ENCODE data around the gene ENO3.
A peak's percentile ranks its signal among the peaks of the same experiment; 100 is the strongest.

ENO3 gene

DNA sequence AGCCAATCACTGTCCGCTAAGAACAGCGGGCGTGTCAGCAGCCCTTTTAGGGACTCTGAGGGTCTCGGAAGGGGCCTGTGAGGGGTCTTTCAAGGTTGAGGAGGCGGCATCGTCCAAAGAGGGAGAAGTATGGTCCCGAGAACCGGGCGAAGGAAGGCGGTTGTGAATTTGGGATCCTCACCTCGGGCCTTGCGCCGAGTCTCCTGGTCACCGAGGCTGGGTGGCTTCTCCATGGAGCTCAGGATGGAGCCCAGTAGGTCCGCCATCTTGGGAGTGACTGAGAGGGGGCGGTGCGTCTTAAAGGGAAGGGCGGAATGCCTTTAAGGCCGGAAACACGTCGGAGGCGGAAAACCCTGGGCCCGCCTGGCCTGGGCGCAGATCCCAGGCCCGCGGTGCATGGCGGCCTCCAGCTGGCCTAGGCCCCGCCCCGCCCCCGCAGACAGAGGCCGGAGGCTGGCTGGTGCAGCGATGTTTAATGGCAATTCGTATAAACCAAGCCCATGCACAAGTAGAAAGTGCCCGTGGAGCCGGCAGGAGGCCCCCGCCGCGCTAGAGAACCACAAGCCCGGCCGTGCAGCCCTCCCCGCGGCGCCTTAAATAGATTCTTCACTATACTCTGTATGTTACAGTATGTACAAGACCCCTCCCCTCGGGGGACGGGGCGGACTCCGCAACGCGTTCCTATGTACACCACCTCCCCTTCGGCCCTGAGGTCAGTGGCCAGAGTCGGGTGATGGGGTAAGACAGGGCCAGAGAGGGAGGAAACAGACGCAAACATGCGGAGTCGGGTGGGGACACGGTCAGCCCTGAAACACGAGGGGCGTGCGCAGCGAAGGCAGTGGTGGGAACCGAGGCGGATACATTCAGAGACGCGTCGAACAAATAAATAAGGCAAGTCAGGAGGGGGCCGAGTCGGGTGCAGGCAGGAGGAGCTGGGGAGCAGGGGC lies 16.9 kb downstream of the ENO3 start, which contains the start of gene SPAG7:
TSS of gene SPAG7 (minus strand) at position 279 of the 947 bp plus-strand sequence. CDS start at position 266, 13 bp downstream.
- in situ Hi-C loops (cut with HindIII; ENCODE audit: low pct_ligation_motif_present, low pct_unique_long_range_greater_than_20kb, low sequenced_read_pairs): no loop called here

DNA sequence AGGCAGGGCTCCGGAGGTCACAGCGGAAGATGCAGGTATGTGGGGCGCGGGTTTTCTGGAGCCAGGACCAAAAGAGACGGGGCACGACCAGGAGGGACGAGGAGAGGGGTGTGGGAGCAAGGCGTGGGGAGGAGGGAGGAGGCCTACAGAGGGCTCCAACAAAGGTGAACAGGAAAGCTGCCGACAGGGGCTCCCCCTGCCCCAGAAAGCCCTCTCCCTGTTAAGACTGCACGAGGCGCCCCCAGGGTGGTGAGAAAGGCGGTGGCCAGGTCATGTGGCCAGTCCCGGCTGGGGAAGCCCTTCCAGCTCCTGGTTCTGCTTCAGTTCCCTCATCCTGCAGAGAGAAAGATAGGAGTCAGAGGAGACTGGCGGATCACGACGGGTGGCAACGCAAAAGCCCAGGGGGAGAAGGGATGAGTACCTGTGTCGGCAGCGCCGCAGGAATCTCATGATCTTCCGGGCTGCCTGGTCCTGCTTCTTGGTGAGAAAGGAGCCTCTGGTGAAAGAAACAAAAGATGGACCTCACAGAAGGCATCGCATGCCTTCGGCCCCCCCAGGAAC lies 17.6 kb downstream of the ENO3 start:
- DNase-seq: peak; percentile 83
- in situ Hi-C loops (cut with HindIII; ENCODE audit: low pct_ligation_motif_present, low pct_unique_long_range_greater_than_20kb, low sequenced_read_pairs): no loop called here

More for the DNA sequence above, 16.9 kb downstream of the ENO3 start, which contains the start of gene SPAG7:
- peak; percentile 95 for DNase-seq

GRCh38 chr17:4969047-4969550 lies 18.2 kb downstream of the ENO3 start:
- in situ Hi-C loops (cut with HindIII; ENCODE audit: low pct_ligation_motif_present, low pct_unique_long_range_greater_than_20kb, low sequenced_read_pairs): no loop called here
- DNase-seq: peak; percentile 94

GRCh38 chr17:4969551-4970173 lies 18.7 kb downstream of the ENO3 start:
- DNase-seq: peak; percentile 54
- in situ Hi-C loops (cut with HindIII; ENCODE audit: low pct_ligation_motif_present, low pct_unique_long_range_greater_than_20kb, low sequenced_read_pairs): no loop called here

- no peak for DNase-seq
- in situ Hi-C loops (cut with HindIII; ENCODE audit: low pct_ligation_motif_present, low pct_unique_long_range_greater_than_20kb, low sequenced_read_pairs): no loop called here
These were observed 19.4 kb downstream of the ENO3 start for GRCh38 chr17:4970273-4970672.

- in situ Hi-C loops (cut with HindIII; ENCODE audit: low pct_ligation_motif_present, low pct_unique_long_range_greater_than_20kb, low sequenced_read_pairs): no loop called here
- DNase-seq: no peak
These were observed 20.9 kb downstream of the ENO3 start for GRCh38 chr17:4971826-4972225.

DNA sequence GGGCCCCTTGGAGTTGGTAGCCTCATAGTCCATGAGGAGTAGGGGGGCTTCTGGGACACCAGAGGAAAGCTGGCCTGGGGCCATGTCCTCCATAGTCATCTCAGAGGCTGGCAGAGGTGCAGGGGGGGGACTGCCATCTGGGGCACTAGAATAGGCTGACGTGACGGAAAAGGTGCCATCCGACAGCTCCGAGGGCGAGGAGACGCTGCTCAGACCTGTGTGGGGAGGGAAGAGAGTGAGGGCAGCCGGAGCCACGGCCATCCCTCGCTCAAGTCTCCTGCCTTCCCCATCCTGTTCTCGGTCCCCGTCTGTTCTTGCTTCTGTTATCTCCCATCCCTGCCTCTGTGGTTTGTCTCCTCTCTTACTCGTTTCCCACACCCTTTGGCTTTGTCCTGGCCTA lies 21.4 kb downstream of the ENO3 start:
- in situ Hi-C loops (cut with HindIII; ENCODE audit: low pct_ligation_motif_present, low pct_unique_long_range_greater_than_20kb, low sequenced_read_pairs): no loop called here
- DNase-seq: no peak

GRCh38 chr17:4972752-4973151 lies 21.8 kb downstream of the ENO3 start:
- DNase-seq: no peak
- in situ Hi-C loops (cut with HindIII; ENCODE audit: low pct_ligation_motif_present, low pct_unique_long_range_greater_than_20kb, low sequenced_read_pairs): no loop called here

DNA sequence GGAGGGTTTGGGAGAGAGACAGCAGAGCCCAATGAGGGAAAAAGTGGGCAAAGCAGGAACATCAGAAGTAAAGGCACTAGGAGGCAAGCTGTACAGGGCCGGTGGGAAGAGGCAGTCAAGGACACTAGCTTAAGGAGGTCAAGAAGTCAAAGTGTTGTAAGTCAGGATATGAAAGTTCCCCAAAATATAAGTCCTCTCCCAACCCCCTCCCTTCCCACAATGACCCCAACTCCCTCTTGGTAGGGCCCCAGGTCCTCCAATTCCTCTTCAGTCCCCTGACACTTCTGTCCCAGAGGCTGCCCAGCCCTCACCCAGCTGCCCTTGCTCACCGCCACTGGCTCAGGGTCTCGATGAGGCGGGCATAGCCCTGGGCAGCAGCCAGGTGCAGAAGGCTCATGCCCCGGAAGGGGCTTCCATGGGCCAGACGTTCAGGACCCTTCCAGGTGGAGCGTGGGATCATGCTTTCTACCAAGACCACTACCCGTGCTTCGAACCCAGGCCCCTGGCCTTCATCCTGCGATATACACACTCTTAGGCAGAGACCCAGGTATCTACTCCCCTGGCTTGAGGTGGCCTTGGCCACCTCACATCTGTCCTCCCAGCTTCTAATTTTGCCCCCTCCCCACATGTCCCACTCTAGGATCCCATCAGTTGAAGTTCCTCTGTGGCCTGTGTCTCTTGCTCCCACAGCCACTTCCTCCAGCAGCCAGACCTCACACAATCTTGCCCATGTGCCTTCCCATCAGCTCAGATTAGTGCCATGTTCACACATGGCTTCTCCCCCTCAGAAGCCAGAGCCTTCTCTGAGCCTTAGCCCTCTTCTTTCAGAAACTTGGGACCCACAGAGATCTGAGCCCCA lies 22.6 kb downstream of the ENO3 start:
- DNase-seq: no peak
- in situ Hi-C loops (cut with HindIII; ENCODE audit: low pct_ligation_motif_present, low pct_unique_long_range_greater_than_20kb, low sequenced_read_pairs): no loop called here

DNA sequence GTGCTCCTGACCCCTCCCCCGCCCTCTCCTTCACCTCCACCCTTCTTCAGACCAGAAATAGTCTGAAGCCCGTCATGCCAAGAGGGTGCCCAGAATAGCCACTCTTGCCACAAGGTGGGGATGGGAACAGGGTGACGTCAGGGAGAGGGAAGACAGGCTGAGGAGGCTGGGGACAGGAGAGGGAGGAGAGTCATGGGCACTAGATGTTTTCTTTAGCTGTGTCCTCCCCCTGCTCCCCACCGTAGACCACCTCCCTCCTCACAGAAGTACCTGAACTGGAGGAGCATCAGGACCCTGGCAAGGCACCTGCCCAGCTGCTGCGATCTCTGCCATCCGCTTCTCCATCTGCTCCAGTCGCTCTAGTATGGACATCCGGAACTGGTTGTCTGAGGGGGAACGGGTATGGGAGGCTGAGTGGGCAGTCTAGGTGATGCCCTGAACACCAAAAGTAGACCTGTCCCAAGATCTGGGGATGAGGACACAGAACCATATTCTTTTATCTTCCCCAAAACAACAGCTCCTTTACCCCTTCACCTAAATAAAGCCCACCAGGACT lies 23.3 kb downstream of the ENO3 start:
- in situ Hi-C loops (cut with HindIII; ENCODE audit: low pct_ligation_motif_present, low pct_unique_long_range_greater_than_20kb, low sequenced_read_pairs): no loop called here
- DNase-seq: no peak

- in situ Hi-C loops (cut with HindIII; ENCODE audit: low pct_ligation_motif_present, low pct_unique_long_range_greater_than_20kb, low sequenced_read_pairs): no loop called here
- DNase-seq: no peak
These were observed 27.8 kb downstream of the ENO3 start for GRCh38 chr17:4978726-4979125.

- peak; percentile 60 for DNase-seq
- in situ Hi-C loops (cut with HindIII; ENCODE audit: low pct_ligation_motif_present, low pct_unique_long_range_greater_than_20kb, low sequenced_read_pairs): no loop called here
These were observed 29.8 kb downstream of the ENO3 start for GRCh38 chr17:4980644-4981216.

DNA sequence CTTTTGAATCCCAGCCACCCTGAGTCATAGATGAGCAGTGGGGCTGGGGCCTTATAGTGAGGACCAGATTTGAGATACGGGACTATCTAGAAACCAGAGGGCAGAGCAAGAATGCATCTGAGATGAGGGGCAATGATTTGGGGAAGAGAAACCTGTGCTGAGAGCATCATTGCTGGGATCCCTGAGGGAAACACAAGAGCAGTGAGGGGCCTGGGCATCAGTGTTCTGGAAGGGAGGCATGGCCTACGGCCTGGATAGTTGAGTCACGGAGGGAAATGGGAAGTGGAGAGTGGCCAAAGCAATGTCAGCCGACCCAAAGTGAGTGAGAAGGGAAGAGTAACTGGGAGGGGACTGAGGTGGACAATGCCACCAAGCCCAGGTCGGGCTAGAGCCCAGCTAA lies 31.4 kb downstream of the ENO3 start:
- in situ Hi-C loops (cut with HindIII; ENCODE audit: low pct_ligation_motif_present, low pct_unique_long_range_greater_than_20kb, low sequenced_read_pairs): no loop called here
- no peak for DNase-seq

DNA sequence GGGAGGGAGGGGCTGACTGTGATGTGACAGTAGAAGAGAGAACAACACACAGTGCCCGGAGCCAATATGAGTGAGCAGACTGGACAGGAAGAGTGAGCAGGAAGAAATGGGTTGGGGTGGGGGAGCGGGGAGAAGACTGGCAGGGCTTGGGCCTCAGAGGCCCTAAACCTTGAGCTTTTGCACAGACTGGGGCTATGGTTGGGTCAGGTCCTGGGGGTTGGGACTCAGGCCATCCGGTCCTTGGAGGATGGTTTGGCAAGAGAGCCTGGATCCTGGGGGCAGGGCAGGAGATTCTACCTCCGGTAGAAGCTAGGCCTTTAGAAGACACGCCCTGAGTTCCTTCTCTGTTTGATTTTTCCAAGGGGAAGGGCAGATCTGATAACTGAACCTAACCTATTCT lies 35.5 kb downstream of the ENO3 start:
- no peak for DNase-seq
- in situ Hi-C loops (cut with HindIII; ENCODE audit: low pct_ligation_motif_present, low pct_unique_long_range_greater_than_20kb, low sequenced_read_pairs): no loop called here

DNA sequence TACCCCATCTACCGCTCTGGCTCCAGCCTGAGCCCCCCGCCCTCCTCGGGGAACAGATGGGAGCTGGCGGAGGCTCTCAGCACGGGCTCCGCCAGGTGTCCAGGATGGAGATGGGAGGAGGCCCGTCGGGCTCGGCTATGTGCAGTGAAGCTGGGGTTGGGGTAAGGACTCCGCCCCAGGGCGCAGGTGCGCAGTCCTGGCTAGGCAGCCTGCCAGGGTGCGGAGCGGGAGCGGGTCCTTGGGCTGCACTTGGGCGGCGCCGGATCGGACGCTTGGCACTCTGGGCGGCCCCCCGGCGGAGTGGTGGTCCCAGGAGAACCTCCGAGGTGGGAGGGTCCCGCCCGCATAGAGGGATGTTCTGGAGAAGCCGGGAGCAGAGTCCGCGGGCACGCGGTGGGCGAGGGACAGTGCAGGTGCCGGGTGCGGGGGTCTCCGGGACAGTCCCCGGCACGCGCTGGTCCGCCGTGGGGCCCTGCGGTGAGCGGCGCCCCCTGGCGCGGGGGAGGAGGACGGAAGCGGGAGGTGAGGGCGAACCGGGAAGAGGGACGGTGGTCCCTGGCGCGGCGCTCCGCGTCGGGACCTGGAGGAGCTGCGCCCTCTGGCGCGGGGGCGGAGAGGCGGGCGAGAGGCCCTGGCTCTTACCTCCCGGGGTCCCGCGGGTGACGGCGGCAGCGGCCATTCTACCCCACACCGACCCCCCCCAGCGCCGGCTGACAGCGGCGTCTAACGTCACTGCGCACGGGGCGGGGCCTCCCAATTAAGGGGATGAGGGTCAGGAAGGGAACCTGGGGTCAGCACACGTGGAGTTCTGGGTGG lies 36.2 kb downstream of the ENO3 start, which contains the start of gene CAMTA2:
TSS of gene CAMTA2 (minus strand) at position 725 of the 816 bp plus-strand sequence. CDS start 1,453 bp downstream, outside the sequence.
- in situ Hi-C loops (cut with HindIII; ENCODE audit: low pct_ligation_motif_present, low pct_unique_long_range_greater_than_20kb, low sequenced_read_pairs): no loop called here
- DNase-seq: peak; percentile 78

- in situ Hi-C loops (cut with HindIII; ENCODE audit: low pct_ligation_motif_present, low pct_unique_long_range_greater_than_20kb, low sequenced_read_pairs): no loop called here
- no peak for DNase-seq
These were observed 37.0 kb downstream of the ENO3 start for GRCh38 chr17:4987767-4988567.

All from ACHN (cell line).